Right lobe of liver (tissue), 4 donors: ENCODE results near the gene SLC9A8.

Experiments
- CTCF ChIP-seq, 4 donors: fragments of 200-600 bp in 3 of 4; fragments of 450-650 bp in 1 of 4; IDR thresholded peaks; one replicate each; pipeline versions ENCODE4 v1.5.1 to v1.8.0; 2016 to 2022; ENCODE audit warnings: antibody characterized with exemption in 4 of 4, mild to moderate bottlenecking in 2 of 4
- POLR2A ChIP-seq: fragments of 450-650 bp; IDR thresholded peaks from one replicate; pipeline ENCODE4 v1.6.1; 2017; ENCODE audit warnings: antibody characterized with exemption, mild to moderate bottlenecking
- donor health status: DM: no; HTN: no; CAD: no.
- donor health status: DM: no; HTN: no; CAD: no.
- donor health status: DM: no; HTN: yes; CAD: no.

GRCh38 chr20:49819702-49820101 is 7.1 kb downstream of the SLC9A8 start:
- TF ChIP-seq CTCF (IDR thresholded peaks at IDR 0.05) (no peak), POLR2A (no peak)
